ENCODE measurements around the gene GPBP1.
A peak's percentile ranks its signal among the peaks of the same experiment; 100 is the strongest.
"Not testable (repeated sequence)": the region's sequence is repeated elsewhere in the genome, so short reads cannot be mapped to it uniquely, and the experiment has no call there.

Gene GPBP1

DNA sequence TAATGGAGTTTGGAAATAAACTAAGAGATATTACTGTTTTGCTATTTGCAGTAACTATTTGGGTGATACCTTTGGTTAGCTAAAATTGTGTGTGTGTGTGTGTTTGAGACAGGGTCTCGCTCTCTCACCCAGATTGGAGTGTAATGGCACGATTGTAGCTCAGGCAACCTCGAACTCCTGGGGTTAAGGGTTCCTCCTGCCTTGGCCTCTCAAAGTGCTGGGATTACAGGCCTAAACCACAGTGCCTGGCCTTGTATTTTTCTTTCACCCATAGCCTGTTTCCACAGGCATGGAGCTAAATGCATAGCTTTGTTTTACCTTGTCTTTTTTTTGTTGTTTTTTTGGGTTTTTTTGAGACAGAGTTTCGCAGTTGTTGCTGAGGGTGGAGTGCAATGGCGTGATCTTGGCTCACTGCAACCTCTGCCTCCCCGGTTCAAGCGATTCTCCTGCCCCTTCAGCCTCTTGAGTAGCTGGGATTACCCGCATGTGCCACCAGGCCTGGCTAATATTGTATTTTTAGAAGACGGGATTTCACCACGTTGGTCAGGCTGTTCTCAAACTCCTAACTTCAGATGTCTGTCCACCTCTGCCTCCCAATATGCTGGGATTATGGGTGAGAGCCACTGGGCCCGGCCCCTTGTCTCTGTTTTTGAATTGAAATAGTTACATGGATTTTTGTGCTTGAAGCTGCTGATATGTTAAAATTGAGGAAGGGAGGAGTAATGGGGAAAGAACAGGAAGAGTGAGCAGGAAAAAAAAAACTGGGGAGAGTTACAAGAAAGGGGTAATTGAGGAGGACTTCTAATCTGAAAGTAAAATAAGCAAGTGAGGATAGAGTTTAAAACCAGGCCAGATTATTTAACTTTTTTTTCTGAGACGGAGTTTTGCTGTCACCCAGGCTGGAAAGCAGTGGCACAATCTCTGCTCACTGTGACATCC is 5.7 kb downstream of the GPBP1 start:
- TF ChIP-seq ZFX (IDR thresholded peaks at IDR 0.05; ENCODE audit: borderline replicate concordance) = no peak
- TF ChIP-seq, protein P1, sequence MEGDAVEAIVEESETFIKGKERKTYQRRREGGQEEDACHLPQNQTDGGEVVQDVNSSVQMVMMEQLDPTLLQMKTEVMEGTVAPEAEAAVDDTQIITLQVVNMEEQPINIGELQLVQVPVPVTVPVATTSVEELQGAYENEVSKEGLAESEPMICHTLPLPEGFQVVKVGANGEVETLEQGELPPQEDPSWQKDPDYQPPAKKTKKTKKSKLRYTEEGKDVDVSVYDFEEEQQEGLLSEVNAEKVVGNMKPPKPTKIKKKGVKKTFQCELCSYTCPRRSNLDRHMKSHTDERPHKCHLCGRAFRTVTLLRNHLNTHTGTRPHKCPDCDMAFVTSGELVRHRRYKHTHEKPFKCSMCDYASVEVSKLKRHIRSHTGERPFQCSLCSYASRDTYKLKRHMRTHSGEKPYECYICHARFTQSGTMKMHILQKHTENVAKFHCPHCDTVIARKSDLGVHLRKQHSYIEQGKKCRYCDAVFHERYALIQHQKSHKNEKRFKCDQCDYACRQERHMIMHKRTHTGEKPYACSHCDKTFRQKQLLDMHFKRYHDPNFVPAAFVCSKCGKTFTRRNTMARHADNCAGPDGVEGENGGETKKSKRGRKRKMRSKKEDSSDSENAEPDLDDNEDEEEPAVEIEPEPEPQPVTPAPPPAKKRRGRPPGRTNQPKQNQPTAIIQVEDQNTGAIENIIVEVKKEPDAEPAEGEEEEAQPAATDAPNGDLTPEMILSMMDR (IDR thresholded peaks at IDR 0.05) = no peak
- no peak overlapping the region for H3K27ac ChIP-seq

DNA sequence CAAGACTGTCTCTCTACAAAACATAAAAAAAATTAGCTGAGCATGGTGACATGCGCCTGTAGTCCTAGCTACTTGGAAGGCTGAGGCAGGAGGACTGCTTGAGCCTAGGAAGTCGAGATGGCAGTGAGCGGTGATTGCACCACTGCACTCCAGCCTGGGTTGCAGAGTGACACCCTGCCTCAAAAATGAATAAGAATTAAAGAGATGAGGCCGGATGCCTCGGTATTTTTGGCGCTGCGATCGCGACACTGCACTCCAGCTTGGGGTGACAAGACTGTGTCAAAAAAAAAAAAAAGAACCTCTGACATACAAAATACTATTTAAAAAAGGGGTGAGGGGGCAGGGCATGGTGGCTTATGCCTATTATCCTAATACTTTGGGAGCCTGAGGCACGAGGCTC is 7.3 kb downstream of the GPBP1 start:
- no peak overlapping the region for H3K27ac ChIP-seq
- TF ChIP-seq, protein P1 (IDR thresholded peaks at IDR 0.05) = no peak
- no peak for TF ChIP-seq ZFX (IDR thresholded peaks at IDR 0.05; ENCODE audit: borderline replicate concordance)

DNA sequence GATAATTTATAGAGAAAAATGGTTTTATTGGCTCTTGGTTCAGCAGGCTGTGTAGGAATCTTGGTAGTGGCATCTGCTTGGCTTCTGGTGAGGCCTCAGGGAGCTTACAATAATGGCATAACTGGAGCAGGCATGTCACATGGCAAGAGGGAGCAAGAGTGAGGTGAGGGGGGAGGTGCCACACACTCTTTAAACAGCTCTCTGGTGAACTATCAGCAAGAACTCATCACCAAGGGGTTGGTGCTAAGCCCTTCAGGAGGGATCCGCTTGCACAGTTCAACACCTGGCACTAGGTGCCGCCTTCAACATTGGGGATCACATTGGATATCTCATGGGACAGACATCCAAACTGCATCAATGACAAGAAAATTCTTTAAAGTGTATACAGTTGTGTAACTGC is 10.5 kb downstream of the GPBP1 start:
- TF ChIP-seq ZFX (IDR thresholded peaks at IDR 0.05; ENCODE audit: borderline replicate concordance) = no peak

DNA sequence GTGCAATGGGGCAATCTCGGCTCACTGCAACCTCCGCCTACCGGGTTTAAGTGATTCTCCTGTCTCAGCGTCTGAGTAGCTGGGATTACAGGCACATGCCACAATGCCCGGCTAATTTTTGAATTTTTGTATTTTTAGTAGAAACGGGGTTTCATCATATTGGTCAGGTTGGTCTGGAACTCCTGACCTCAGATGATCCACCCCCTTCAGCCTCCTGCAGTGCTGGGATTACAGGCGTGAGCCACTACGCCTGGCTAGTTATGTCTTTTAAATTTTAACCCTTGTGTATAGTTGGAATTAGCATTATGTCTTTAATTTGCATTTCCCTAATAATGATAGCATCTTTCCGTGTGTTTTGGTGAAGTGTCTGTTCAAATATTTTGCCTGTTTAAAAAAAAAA is 11.5 kb downstream of the GPBP1 start:
- TF ChIP-seq, protein P1 (IDR thresholded peaks at IDR 0.05) = no peak
- TF ChIP-seq ZFX (IDR thresholded peaks at IDR 0.05; ENCODE audit: borderline replicate concordance) = no peak
- H3K27ac ChIP-seq = no peak overlapping the region

More for the DNA sequence above, 10.5 kb downstream of the GPBP1 start:
- H3K27ac ChIP-seq = no peak overlapping the region

DNA sequence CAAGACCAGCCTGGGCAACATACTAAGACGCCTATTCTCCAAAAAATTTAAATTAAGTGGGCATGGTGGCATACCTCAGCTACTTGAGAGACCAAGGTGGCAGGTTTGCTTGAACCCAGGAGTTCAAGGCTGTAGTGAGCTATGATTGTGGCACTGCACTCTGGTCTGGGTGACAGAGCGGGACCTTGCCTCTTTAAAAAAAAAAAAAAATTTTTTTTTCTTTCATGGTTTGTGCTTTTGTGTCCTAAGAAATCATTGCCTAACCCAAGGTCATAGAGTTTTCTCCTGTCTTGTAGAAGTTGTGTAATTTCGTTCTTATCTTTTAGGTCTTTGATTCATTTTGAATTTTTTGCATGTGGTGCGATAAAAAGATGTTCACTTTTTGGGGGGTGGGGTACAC is 12.3 kb downstream of the GPBP1 start:
- H3K27ac ChIP-seq = no peak overlapping the region
- TF ChIP-seq ZFX (IDR thresholded peaks at IDR 0.05; ENCODE audit: borderline replicate concordance) = no peak
- TF ChIP-seq, protein P1 (IDR thresholded peaks at IDR 0.05) = no peak

DNA sequence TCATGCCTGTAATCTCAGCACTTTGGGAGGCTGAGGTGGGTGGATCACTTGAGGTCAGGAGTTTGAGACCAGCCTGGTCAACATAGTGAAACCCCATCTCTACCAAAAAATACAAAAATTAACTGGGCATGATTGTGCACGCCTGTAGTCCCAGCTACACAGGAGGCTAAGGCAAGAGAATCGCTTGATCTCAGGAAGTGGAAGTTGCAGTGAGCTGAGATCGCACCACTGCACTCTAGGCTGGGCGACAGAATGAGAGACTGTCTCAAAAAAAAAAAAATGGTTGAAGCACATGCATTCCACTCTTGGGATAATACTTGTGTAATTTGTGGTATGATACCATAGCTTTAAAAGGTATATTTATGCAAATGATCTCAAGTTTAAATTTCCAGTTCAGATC is 14.1 kb downstream of the GPBP1 start:
- H3K27ac ChIP-seq = not testable (repeated sequence)

DNA sequence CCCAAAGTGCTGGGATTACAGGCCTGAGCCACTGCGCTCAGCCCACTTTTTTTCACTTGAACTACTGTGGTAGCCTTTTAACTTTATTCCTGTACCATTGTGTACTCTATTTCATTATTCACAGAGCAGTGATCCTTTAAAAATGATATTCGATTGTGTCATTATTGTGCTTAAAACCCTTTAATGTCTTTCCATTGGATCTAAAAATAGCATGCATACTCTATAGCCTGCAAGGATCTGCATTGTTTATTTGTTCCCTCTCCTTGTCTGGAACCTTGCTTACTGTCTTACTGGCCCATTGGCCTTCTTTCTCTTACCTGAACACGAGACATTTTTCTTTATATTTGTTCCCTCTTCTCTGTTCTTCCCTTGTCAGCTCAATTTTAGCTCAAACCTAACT is 15.7 kb downstream of the GPBP1 start:
- peak overlapping the region; percentile 51 for H3K27ac ChIP-seq
- TF ChIP-seq ZFX (IDR thresholded peaks at IDR 0.05; ENCODE audit: borderline replicate concordance) = no peak
- TF ChIP-seq, protein P1 (IDR thresholded peaks at IDR 0.05) = no peak

DNA sequence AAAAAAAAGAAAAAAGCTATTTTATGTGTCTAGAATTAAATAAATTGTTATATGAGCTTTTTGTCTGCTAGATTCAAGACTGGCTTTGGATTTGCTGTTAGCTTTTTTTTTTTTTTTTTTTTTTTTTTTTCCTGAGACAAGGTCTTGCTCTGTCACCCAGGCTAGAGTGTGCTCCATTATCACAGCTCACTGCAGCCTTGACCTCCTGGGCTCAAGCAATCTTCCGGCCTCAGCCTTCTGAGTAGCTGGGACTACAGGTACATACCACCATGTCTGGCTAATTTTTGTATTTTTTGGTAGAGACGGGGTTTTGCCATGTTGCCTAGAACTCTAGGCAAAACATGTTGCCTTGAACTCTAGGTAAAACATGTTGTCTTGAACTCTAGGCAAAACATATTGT is 16.7 kb downstream of the GPBP1 start:
- TF ChIP-seq ZFX (IDR thresholded peaks at IDR 0.05; ENCODE audit: borderline replicate concordance) = no peak
- TF ChIP-seq, protein P1 (IDR thresholded peaks at IDR 0.05) = no peak

More for the DNA sequence above, 16.7 kb downstream of the GPBP1 start:
- peak overlapping the region; percentile 51; the same call in 1 of the 2 replicates for H3K27ac ChIP-seq
